Skeletal muscle satellite cell (primary cell): Measurements from ENCODE around the gene NFE2L1.
"Not testable (repeated sequence)": the region's sequence is repeated elsewhere in the genome, so short reads cannot be mapped to it uniquely, and the experiment has no call there.

Experiments used
- H3K27me3 ChIP-seq: 2 replicates; pipeline ENCODE4 v1.7.0; 2013; ENCODE audit warnings: low read length; ENCODE audit not compliant: control insufficient read depth, insufficient read depth
- H3K36me3 ChIP-seq: 2 replicates; pipeline ENCODE4 v1.7.0; 2013; ENCODE audit warnings: mild to moderate bottlenecking, control low read depth, low read length; ENCODE audit not compliant: insufficient read depth
- H3K4me1 ChIP-seq: 2 replicates; pipeline ENCODE4 v1.7.0; 2013; ENCODE audit warnings: low read length; ENCODE audit not compliant: control insufficient read depth, insufficient read depth
- H3K4me2 ChIP-seq: 2 replicates; pipeline ENCODE4 v1.7.0; 2013; ENCODE audit warnings: mild to moderate bottlenecking, low read length
- H3K4me3 ChIP-seq: 2 replicates; pipeline ENCODE4 v1.7.0; 2013; ENCODE audit warnings: low read length
- H3K9ac ChIP-seq: 2 replicates; pipeline ENCODE4 v1.7.0; 2013; ENCODE audit warnings: mild to moderate bottlenecking, low read depth, low read length, moderate library complexity
- H3K9me3 ChIP-seq: replicated peaks from 2 replicates; pipeline ENCODE4 v1.7.0; 2013; ENCODE audit warnings: mild to moderate bottlenecking, control low read depth, low read length

NFE2L1 gene

GRCh38 chr17:48011405-48012150, 36.6 kb upstream of the NFE2L1 start:
- Histone ChIP-seq H3K4me2 (peak overlapping the region; percentile 82), H3K27me3 (peaks cover 11% of the 10 kb centered on the region), H3K4me1 (peaks cover 10% of the 10 kb centered on the region), H3K9ac (peak overlapping the region; percentile 37), H3K36me3 (no peaks in the 10 kb centered on the region), H3K9me3 (no peaks in the 10 kb centered on the region), H3K4me3 (peak overlapping the region; percentile 66)

DNA sequence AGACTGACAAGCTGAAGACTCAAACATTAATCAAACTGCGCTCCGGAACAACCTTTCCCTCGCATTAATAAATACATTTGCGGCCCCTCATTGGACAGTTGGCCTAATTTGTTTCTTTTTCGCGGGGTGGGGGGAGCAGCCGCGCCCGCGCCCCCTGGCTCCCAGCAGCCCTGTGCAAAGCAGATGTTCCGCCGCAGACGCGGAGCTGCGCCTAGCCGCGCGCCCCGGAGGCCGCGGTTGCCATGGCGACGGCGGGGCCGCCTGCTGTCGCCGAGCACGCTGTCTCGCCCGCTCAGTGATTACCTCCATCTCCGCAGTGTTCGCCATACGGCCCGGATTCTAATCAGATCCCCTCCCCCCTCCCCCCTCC, 36.0 kb upstream of the NFE2L1 start:
- peaks cover 11% of the 10 kb centered on the region for H3K27me3 ChIP-seq
- H3K4me3 ChIP-seq: peak overlapping the region; percentile 66
- no peaks in the 10 kb centered on the region for H3K36me3 ChIP-seq
- peak overlapping the region; percentile 82 for H3K4me2 ChIP-seq
- peaks cover 10% of the 10 kb centered on the region for H3K4me1 ChIP-seq
- H3K9ac ChIP-seq: peak overlapping the region; percentile 37
- H3K9me3 ChIP-seq: no peaks in the 10 kb centered on the region

- Histone ChIP-seq H3K4me1 (peaks cover 10% of the 10 kb centered on the region), H3K4me3 (peak overlapping the region; percentile 66), H3K27me3 (peaks cover 11% of the 10 kb centered on the region), H3K9ac (no peak overlapping the region), H3K9me3 (no peaks in the 10 kb centered on the region), H3K36me3 (no peaks in the 10 kb centered on the region), H3K4me2 (peak overlapping the region; percentile 82)
Observed at GRCh38 chr17:48012654-48013053, 35.5 kb upstream of the NFE2L1 start.

DNA sequence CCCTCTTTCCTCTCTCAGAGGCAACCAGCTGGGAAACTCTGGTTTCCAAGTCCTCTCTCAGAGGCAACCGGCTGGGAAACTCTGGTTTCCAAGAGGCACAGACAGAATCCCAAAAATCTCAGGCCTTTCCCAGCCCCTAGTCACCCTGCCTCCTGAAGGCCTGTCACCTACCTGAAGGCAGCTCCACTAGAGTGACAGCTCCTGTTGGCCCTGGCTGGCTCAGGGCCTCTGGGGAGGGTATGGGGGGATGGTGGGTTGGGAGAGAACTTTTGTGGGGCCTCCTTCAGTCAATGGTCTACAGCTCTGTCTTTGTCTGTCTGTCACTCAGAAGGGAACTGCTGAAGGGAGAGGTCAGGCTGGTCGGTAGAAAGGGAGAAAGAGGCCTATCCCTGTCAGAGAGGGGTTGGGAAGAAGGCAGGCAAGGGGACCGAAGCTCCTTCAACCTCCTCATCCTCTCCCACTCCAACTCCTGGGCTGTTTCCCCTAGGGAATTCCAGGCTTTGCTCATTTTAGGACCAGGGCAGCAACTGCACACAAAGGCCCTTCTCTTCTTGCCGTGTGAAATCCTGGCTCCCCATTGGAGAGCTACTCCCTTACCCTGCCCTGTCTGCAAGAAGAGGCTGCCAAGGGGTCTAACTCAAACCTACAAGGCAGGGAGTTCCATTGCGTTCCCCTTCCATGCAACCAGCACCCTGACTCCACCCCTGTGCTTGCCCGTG, 34.1 kb upstream of the NFE2L1 start:
- Histone ChIP-seq H3K9me3 (no peaks in the 10 kb centered on the region), H3K9ac (no peak overlapping the region), H3K27me3 (peaks cover 11% of the 10 kb centered on the region), H3K4me3 (no peak overlapping the region), H3K4me1 (peaks cover 10% of the 10 kb centered on the region), H3K36me3 (no peaks in the 10 kb centered on the region), H3K4me2 (no peak overlapping the region)

- Histone ChIP-seq H3K9ac (no peak overlapping the region), H3K9me3 (no peaks in the 10 kb centered on the region), H3K4me3 (no peak overlapping the region), H3K27me3 (peaks cover 11% of the 10 kb centered on the region), H3K36me3 (no peaks in the 10 kb centered on the region), H3K4me1 (peaks cover 10% of the 10 kb centered on the region), H3K4me2 (no peak overlapping the region)
Observed at GRCh38 chr17:48014595-48015111, 33.5 kb upstream of the NFE2L1 start.

- Histone ChIP-seq H3K9ac (no peak overlapping the region), H3K4me2 (no peak overlapping the region), H3K4me1 (peaks cover 10% of the 10 kb centered on the region), H3K9me3 (no peaks in the 10 kb centered on the region), H3K27me3 (peaks cover 11% of the 10 kb centered on the region), H3K36me3 (no peaks in the 10 kb centered on the region), H3K4me3 (no peak overlapping the region)
Observed at GRCh38 chr17:48016112-48016511, 32.0 kb upstream of the NFE2L1 start.

GRCh38 chr17:48017817-48018158, 30.4 kb upstream of the NFE2L1 start:
- not testable (repeated sequence) for H3K4me3 ChIP-seq, H3K9ac ChIP-seq, H3K27me3 ChIP-seq, H3K36me3 ChIP-seq, H3K9me3 ChIP-seq, H3K4me1 ChIP-seq, H3K4me2 ChIP-seq

GRCh38 chr17:48021934-48022333, 26.2 kb upstream of the NFE2L1 start:
- Histone ChIP-seq H3K4me3 (no peak overlapping the region), H3K27me3 (no peaks in the 10 kb centered on the region), H3K9ac (no peak overlapping the region), H3K9me3 (no peaks in the 10 kb centered on the region), H3K4me1 (peaks cover 38% of the 10 kb centered on the region), H3K4me2 (no peak overlapping the region), H3K36me3 (no peaks in the 10 kb centered on the region)

DNA sequence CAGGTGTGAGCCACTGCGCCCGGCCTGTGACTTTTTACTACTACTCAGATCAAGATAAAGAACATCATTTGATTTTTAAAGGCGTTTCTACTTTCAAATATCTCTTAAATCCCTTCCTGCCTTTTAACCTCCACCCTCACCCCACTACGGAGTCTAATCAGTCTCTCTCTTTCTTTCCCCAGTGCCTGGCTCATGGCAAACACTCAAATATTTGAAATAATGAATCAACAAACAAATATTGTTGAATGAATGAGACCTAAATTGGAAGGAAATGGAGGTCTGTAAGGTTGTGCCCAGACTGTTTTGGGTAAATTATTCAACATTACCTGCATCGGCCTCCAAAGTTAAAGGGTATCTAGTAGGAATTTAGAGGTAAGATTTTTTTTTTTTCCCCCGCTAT, 25.3 kb upstream of the NFE2L1 start:
- H3K4me1 ChIP-seq: peaks cover 40% of the 10 kb centered on the region
- H3K36me3 ChIP-seq: no peaks in the 10 kb centered on the region
- H3K9me3 ChIP-seq: no peaks in the 10 kb centered on the region
- H3K4me2 ChIP-seq: peak overlapping the region; percentile 97
- no peaks in the 10 kb centered on the region for H3K27me3 ChIP-seq
- H3K9ac ChIP-seq: no peak overlapping the region
- no peak overlapping the region for H3K4me3 ChIP-seq

GRCh38 chr17:48023400-48024148, 24.6 kb upstream of the NFE2L1 start:
- H3K4me1 ChIP-seq: peaks cover 40% of the 10 kb centered on the region
- no peaks in the 10 kb centered on the region for H3K9me3 ChIP-seq
- H3K9ac ChIP-seq: peak overlapping the region; percentile 86
- H3K36me3 ChIP-seq: no peaks in the 10 kb centered on the region
- no peaks in the 10 kb centered on the region for H3K27me3 ChIP-seq
- peak overlapping the region; percentile 73 for H3K4me3 ChIP-seq
- peak overlapping the region; percentile 97 for H3K4me2 ChIP-seq

GRCh38 chr17:48024149-48025039, 23.8 kb upstream of the NFE2L1 start:
- peak overlapping the region; percentile 97 for H3K4me2 ChIP-seq
- peak overlapping the region; percentile 86 for H3K9ac ChIP-seq
- H3K36me3 ChIP-seq: no peaks in the 10 kb centered on the region
- no peaks in the 10 kb centered on the region for H3K9me3 ChIP-seq
- H3K4me3 ChIP-seq: peak overlapping the region; percentile 73
- H3K4me1 ChIP-seq: peaks cover 40% of the 10 kb centered on the region
- H3K27me3 ChIP-seq: no peaks in the 10 kb centered on the region
